Measurements from ENCODE around the gene NEK10. TPM values are rescaled to one million over a fixed set of nuclear protein-coding genes. Genes with fewer than 3 reads are reported as not detected.

NEK10 gene
- total and polyA plus RNA-seq, 2 of the 13 experiments (the other 11 are each of a cell fraction or from before 2014, with no cell fraction given): 2.8 to 14.2 TPM

GRCh38 chr3:27360113-27361078 is 8.8 kb downstream of the NEK10 start (continued):
- TF ChIP-seq MZF1 (CRISPR knock-in tag; IDR thresholded peaks at IDR 0.05; ENCODE audit: borderline replicate concordance): no peak
- TF ChIP-seq ZNF580 (CRISPR knock-in tag; IDR thresholded peaks at IDR 0.05; ENCODE audit: borderline replicate concordance, low read depth): peak; percentile 69; the same call in 1 of the 2 replicates
- no peak for TF ChIP-seq ZNF678 (CRISPR knock-in tag; IDR thresholded peaks at IDR 0.05)
- peak; percentile 87 for TF ChIP-seq MXD4 (CRISPR knock-in tag; IDR thresholded peaks at IDR 0.05)
- peak; percentile 17; the same call in 1 of the 2 replicates for TF ChIP-seq ZFX (CRISPR knock-in tag; IDR thresholded peaks at IDR 0.05; ENCODE audit: low read depth)
- peak; percentile 100 for TF ChIP-seq NFIB (CRISPR knock-in tag; IDR thresholded peaks at IDR 0.05; ENCODE audit: borderline replicate concordance)
- no peak for TF ChIP-seq CBX2 (IDR thresholded peaks at IDR 0.05; ENCODE audit: low read depth, low read length)
- TF ChIP-seq CBX2 (CRISPR knock-in tag; IDR thresholded peaks at IDR 0.05; ENCODE audit: low read depth): no peak
- TF ChIP-seq SIX1 (CRISPR knock-in tag; IDR thresholded peaks at IDR 0.05; ENCODE audit: borderline replicate concordance): peak; percentile 85; the same call in 1 of the 2 replicates
- TF ChIP-seq ZNF264 (CRISPR knock-in tag; IDR thresholded peaks at IDR 0.05): peak; percentile 87; the same call in 1 of the 2 replicates
- no peak; the same call in 1 of the 2 replicates for TF ChIP-seq TFDP1 (CRISPR knock-in tag; IDR thresholded peaks at IDR 0.05; ENCODE audit: borderline replicate concordance)
- TF ChIP-seq JUN (CRISPR knock-in tag; IDR thresholded peaks at IDR 0.05): peak; percentile 84; the same call in 1 of the 2 replicates
- TF ChIP-seq ZNF512 (CRISPR knock-in tag; IDR thresholded peaks at IDR 0.05): no peak
- TF ChIP-seq MYPOP (CRISPR knock-in tag; IDR thresholded peaks at IDR 0.05): peak; percentile 77; the same call in 1 of the 2 replicates
- TF ChIP-seq ZSCAN25 (CRISPR knock-in tag; IDR thresholded peaks at IDR 0.05): no peak; the same call in 1 of the 2 replicates
- TF ChIP-seq CBX5 (CRISPR knock-in tag; IDR thresholded peaks at IDR 0.05; ENCODE audit: borderline replicate concordance): peak; percentile 94; the same call in 1 of the 2 replicates
- TF ChIP-seq GATAD1 (CRISPR knock-in tag; IDR thresholded peaks at IDR 0.05): peak; percentile 78
- TF ChIP-seq SOX13 (IDR thresholded peaks at IDR 0.05): peak; percentile 95
- peak in 1 of 2 experiments; percentile 98; a peak in 2 of 4 replicates for TF ChIP-seq SOX13 (CRISPR knock-in tag; conservative IDR thresholded peaks at IDR 0.05 in 1 of 2, IDR thresholded peaks at IDR 0.05 in 1 of 2)
- no peak for TF ChIP-seq NCOA5 (CRISPR knock-in tag; IDR thresholded peaks at IDR 0.05)
- no peak for TF ChIP-seq ZBTB49 (CRISPR knock-in tag; IDR thresholded peaks at IDR 0.05; ENCODE audit: borderline replicate concordance)
- no peak for TF ChIP-seq POLR2AphosphoS2 (IDR thresholded peaks at IDR 0.05; ENCODE audit: low read depth, low read length)

Measured in HepG2 (cell line).